Amniotic epithelial cell (primary cell): Measurements from ENCODE around the gene TRPV5.

Source experiments
- DNase-seq: peaks from one replicate; pipeline ENCODE4 v3.0.0-alpha.2; 2010; ENCODE audit warnings: low read depth

The TRPV5 gene

GRCh38 chr7:142908921-142909890 is 24.3 kb downstream of the TRPV5 start:
- DNase-seq: peak; percentile 31

GRCh38 chr7:142908290-142908689 is 25.3 kb downstream of the TRPV5 start:
- no peak for DNase-seq

GRCh38 chr7:142906643-142907042 is 26.9 kb downstream of the TRPV5 start:
- no peak for DNase-seq

DNA sequence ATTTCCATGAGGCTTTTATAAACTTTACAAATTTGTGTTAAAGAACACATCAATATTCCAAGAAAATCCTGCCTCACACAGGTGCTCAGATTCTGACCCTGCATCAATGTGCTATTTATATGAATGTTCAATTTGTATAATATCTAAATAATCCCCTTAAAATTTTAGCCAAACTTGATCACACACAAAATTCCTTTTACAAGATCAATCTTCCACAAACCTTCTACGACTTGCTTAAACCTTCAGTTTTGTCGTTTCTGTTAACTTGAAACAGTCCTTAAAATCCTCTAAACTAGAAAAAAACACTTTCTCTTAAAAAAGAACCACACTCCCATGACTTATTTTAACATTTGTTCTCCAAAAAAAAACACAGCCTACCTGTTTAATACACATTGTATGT is 27.8 kb downstream of the TRPV5 start:
- DNase-seq: no peak

- no peak for DNase-seq
Measured at GRCh38 chr7:142904128-142904527, 29.4 kb downstream of the TRPV5 start.

DNA sequence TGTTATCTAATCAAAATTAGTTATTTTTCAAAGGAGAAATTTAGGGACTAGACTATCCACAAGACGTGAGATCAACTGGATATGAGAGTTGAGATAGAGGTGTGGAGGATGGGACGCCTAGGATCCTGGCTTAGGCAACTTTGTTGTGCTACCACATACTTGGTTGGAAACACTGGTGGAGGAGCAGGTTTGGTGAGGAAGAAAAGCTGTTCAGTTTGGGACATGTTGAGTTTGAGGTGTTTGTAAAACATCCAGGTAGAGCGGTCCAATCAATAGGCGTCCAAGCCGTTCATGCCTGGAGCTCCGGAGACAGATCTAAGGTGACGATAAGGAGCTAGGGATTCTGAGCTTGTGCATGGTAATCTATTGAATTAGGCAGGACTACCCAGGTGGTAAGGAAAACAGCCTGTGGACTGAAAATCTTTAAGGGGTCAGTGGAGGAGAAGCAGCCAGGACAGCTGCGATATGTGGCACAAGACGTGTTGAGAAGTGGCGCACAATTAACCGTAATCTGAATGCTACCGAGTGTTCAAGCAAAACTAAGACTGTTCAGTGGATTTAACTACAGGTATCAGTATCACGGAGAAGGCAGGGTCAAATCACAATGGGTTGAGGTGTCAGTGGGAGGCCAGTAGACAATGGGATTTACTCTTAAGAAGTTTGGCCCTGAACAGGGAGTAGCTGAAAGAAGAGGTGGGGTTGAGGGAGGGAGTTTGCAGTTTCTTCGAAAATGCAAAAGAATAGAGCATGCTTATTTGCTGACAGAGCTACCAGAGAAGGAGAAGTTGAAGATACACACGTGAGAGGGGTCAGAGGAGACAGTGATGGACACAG is 31.9 kb downstream of the TRPV5 start:
- DNase-seq: no peak

GRCh38 chr7:142899661-142900060 is 33.9 kb downstream of the TRPV5 start:
- DNase-seq: no peak

- DNase-seq: no peak
Measured at GRCh38 chr7:142898377-142899170, 35.0 kb downstream of the TRPV5 start.

- DNase-seq: no peak
Measured at GRCh38 chr7:142897691-142898090, 35.9 kb downstream of the TRPV5 start.

- no peak for DNase-seq
Measured at GRCh38 chr7:142896741-142897379, 36.7 kb downstream of the TRPV5 start.

DNA sequence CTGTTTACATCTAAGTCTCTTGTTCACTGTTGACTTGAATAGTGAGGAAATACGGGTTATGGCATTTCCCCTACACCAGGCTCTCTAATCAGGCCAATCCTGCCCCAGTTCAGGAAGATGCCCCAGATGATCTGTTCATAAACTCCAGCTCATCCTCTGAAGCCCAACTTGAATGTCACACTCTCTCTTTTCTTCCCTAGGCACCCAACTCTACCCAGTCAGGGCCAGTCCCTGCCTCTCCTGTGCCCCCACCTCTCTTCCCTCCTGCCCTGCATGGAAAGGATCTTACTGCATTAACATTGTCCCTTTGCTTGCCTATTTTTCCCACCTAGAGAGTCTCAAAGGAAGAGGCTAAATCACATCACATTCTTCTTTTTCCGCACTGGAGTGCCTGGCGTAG is 37.4 kb downstream of the TRPV5 start:
- no peak for DNase-seq

DNA sequence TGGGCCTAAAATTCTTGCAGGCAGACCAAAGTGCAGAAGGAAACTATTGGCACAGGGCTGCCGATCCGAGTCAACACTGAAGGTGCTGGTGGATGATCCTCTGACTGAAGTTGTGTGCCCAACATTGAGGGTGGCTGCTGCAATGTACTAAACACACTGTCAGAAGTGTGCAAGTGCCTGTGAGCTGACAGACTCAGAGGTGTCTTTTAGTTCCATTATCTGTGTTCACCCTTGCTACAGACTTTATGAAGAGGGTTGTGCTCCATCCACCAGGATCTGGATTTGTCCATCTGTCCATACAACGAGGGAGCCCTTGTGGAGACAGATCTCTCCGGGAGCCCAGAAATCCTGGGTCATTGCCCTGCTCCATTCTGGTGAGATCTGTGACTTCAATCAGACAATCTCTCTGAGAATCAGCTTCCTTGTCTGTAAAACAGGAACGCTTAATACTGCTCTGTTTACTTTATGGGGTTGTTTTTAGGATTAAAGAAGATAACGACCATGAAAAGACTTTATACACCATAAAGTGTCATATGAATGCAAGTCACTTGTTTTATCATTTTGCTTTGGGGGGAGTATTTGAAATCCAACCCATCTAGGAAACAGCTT is 38.5 kb downstream of the TRPV5 start:
- no peak for DNase-seq

DNA sequence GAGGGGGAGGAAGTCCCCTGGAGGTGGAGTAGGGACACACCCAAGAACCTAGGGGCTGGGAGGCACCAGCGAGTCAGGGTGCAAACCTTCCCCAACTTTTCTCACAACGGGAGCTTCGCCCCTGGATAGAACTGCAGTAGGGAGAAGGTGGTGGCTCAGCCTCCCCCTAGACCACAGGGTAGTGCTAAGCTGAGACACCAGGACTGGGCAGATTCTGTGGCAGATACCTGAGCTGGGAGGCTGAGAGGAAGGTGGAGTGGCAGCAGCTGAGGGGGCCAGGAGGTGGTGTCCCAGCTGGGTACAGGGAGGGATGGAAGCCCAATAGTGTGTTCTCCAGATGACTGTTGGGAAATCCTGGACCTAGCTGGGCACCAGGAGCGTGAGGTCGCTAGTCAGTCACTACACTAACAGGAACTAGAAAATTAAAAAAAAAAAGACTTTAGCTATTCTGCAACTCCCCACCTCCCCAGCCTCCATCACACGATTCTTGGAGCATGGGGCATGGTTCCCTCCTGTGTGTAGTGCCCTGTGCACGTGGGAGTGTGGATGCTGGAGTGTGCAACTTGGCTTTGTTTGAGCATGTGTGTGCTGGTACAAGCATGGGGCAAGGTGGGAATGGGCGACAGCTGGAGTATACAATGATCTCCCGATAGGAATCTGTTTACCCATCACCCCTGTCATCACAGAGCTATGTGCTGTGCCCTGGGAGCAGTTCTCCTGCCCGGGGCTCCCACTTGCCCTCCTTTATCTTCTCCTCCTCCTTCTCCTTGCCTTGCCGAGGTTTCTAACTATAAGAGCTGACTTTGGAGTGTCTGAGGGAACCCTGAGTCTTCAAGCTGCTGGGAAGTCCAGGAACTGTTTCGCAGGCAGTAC is 39.2 kb downstream of the TRPV5 start:
- no peak for DNase-seq

GRCh38 chr7:142892951-142893350 is 40.6 kb downstream of the TRPV5 start:
- DNase-seq: no peak

- DNase-seq: no peak
Measured at GRCh38 chr7:142891490-142892082, 42.0 kb downstream of the TRPV5 start.

DNA sequence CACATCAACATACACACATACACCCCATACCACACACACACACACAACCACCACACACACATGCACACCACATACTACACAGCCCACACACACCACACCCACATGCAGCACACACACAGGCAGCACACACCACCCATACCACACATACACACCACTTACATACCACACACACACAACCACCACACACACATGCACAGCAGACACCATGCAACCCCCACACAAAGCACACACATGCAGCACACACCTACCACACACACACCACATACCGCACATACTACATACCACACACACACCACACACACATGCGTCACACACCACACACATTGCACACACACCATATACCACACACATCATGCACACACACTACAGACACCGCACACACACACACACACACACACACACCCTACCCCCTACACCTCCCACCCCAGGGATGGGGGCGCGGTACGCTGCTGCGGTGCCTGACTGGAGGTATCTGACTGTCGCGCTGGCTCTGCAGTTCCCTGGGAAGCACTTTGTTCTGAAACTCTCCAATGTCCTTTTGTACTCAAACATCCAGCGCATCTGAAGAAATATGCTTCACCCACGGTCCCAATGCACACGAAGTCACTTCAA is 42.6 kb downstream of the TRPV5 start:
- no peak for DNase-seq

GRCh38 chr7:142889816-142890215 is 43.7 kb downstream of the TRPV5 start:
- DNase-seq: no peak

- no peak for DNase-seq
Measured at GRCh38 chr7:142887282-142888015, 46.1 kb downstream of the TRPV5 start.

DNA sequence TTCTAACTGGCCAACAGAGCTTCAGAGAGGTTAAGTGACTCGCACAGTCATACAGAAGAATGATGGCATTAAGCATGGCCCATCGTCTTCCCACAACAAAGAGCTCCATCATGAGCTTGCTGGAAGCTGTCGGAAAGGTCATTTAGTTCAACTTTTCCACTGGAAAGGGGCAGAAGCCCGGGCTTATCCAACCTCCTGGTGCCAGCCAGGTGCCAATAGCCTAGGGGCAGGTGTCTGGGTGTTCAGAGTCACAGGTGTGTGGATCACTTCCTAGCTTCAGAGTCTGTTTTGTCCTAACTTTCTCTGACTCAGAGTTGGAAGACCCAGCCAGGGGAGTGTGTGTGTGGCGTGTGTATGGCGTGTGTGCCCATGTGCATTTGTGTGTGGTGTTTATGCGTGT is 46.7 kb downstream of the TRPV5 start:
- DNase-seq: no peak
